GM19025 (cell line): ENCODE data around the gene CLEC7A.

Experiments used
- ATAC-seq: cut with Tn5 transposase; IDR thresholded peaks from one replicate; pipeline ENCODE4 v1.9.1; 2021; ENCODE audit warnings: mild to moderate bottlenecking, low read depth, moderate library complexity; ENCODE audit not compliant: unreplicated experiment

Gene CLEC7A

DNA sequence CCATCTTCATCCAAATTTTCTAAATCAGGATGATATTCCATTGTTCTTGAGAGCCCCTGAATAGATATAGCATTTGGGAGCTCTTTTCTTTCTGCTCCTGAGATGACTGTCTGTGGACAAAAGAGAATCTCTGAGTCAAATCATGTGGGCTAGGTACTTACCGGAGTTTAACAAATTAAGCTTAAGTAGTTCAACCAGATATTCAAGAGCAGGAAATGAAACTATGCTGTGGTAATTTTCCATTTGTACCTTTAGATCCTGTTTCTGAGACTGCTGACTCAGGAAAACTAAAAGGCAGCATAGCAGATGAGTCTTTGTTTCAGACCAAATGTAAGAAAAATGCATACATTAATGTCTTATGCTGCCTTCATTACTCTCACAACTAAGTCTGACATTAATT is at the start of gene CLEC7A:
TSS of gene CLEC7A (minus strand) at position 158 of the 400 bp plus-strand sequence. CDS start at position 41, 117 bp downstream.
- peak; percentile 66 for ATAC-seq

DNA sequence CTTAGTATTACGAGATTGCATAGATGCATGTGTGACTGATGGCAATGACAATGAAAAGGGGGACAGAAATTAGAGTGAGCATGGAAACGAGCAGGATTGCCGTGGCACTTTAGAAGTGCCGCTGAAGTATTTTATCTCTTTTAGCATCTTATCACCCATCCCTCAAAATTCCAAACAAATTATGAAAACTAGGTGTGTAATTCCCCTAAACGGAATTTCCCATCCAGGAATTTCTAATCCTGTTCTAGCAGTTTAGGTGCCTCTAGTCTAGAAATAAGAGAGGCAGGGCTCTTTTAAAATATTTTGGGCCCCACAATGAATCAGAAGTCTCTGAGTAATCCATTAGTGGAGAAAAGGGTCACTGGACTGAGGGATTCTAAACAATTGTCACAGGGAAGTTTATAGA is 49.8 kb upstream of the CLEC7A start:
- ATAC-seq = no peak

DNA sequence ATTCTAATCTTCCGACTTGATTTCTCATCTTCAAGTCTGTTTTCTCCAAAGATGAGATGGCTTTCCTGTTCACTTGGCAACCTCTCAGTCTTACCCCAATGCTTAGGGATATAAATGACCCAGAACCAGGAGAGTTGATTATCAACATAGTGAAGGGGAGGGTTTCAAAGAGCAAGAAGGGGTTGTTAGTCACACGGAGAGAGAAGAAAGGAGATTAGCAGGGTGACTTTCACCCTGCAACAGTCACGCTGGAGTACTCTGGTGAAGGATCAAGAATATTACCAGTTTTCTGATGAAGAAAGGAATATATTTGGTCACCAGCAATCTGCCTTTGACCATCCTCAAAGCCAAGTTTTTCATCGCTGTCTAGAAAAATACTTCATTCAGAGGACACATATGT is 48.8 kb upstream of the CLEC7A start, which contains the start of gene TMEM52B:
TSS of gene TMEM52B (plus strand) at position 212 of the 400 bp plus-strand sequence. CDS start 543 bp downstream, outside the sequence.
- no peak for ATAC-seq

DNA sequence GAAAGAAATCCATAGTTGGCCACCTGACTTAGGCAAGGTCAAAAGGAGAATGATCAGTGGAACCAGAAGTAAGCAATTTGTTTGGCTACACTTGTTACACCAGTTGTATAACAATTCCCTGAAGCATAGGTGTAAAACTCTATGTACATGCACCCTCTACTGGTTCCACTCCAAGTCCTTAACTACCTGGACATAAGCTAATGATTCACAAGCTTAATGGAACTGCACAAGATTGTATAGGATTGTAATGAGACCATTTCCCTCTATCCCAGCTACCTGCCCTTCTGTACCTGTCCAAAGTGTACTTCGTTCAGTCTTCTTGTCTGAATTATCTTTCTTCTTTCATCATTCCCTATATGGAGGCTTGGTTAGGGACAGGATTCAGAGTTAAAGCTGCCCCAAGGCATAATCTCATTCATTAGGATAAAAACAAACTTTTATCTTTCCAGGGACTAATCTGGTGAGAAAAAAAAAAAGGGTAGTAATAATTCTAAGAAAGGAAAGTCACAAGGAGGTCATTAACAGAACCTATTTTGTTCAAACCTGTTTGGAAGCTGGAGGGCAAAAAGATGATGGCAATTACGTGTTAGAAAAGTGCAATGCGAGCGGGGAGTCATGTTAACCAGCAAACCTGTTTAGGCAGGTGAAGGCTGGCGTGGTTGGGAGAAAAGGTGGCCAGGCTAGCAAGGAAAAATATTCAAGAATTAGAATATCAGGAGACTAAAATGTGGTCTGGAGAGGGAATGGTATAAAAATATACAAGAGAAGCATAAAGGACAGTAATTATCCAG is 46.0 kb upstream of the CLEC7A start:
- ATAC-seq = no peak

DNA sequence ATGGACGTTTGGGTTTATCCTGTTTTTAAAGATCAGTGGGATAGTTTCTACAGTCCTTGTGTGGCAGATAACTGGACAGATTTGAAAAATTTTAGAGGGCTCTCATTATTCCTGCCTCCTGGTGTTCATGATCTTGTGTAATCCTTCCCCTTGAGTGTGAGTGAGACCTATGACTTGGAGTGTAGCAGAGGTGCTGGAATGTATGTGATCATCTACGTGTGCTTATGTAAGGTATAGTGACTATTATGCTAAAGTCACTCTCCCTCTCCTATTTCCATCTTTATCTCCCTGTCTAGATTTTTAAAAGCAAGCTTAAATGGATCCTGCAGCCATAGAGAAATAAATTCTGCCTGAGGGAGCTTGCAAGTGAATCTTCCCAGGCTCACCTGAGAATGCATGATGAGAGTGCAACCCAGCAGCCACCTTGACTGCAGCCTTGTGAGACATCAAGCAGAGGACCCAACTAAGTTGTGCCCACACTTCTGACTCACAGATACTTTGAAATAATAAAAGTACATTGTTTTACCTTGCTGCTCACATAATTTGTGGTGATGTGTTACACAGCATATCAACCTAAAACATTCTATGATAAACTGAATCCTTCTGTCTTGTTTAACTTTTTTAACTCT is 45.1 kb upstream of the CLEC7A start:
- ATAC-seq = no peak

DNA sequence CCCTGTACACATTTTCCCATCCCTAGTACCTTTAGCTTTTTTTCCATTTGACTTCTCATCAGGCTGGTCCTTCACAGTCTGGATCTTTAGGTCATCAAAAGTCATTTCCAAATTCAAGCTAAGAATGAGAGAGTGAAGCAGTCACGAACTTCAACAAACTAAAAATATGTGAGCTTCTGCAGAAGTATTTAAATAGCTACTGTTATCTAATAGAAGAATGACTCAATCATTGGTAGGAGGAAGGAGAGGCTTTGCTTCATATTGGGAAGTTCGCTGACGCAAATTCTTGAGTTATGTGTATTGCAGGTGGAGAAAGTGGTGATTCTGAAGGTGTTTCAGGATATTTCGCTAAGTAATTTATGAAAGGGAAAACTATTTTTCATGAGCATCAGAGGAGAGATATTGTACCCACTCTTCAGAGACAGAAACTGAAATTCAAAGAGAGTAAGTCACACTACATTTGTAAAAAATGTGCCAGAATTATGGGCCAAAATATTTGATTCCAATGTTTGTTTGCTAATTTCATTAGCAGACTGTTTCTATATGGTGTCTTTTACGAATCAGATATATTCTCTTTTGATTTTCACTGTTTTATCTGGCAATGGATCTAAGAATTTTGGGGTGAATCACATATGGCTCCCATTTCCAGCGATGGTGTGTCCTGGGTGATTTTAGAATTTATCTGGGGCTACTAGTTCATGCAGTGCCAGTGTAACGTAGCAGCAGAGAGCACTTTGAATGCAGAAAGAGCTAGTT is 42.2 kb upstream of the CLEC7A start, which contains the start of gene OLR1:
TSS of gene OLR1 (minus strand) at position 160 of the 756 bp plus-strand sequence. CDS start at position 105, 55 bp downstream.
- no peak for ATAC-seq

DNA sequence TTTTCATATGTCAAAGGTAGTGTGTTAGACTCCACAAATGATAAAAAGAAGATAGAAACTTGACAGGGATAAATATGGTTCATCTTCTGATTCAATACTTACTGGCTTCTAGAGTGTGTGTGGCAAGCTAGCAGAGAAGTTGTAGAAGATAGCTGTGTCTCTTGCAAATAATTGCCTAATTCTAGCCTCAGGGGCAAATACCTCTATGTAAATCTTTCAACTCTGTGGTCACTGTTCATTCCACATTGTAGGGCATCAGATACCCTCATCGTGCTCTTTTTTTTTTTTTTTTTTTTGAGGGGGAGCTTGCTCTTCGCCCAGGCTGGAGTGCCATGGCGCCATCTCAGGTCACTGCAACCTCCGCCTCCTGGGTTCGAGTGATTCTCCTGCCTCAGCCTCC is 40.2 kb upstream of the CLEC7A start:
- ATAC-seq = no peak

DNA sequence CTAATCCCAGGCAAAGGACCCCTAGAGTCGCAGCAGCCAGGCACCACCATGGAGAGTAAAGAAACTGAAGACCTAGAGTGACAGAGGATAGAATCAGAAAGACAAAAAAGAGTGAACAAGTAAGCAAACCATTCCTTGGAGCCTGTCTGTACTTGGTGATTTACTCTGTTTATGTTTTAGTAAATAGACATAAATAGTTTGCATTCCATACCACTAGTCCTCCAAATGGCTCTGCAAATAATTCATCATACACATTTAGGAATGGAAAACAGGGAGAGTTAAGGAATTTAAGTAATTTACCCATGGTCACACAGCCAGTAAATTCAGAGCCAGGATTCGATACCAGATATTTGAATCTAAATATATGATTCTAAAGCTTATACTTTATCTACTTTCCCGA is 39.1 kb upstream of the CLEC7A start:
- ATAC-seq = no peak

DNA sequence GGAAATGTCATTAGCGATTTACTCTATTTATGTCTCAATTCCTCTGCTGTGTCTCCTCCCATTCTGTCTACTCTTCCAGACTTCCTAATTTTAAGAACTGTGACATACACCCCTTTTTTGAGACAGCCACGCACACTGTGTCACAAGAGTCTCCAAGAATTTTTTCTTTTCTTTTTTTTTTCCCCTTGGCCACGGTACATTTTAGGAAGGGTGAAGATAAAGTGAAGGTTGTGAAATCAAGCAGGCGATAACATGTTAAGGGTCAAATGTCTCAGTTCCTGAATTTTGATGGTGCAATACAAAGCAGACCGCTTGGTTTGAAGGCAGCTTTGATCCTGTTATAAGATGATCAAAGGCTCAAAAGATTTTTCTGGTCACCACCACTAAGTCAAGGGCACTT is 37.6 kb upstream of the CLEC7A start:
- ATAC-seq = no peak

DNA sequence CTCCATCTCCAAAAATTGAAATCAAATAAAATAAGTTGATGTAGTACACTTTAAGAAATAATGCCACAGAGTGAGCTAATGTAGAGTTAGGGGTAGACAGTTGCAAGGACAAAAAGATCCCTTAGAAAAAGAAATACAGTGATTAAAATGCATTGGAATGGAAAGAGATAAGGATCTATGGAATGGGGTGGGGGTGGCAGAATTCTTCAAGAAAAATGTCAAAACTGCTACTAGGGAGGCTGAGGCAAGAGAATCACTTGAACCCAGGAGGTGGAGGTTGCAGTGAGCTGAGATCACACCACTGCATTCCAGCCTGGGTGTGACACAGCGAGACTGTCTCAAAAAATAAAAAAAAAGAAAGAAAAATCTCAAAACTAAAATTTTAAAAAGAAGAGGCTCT is 35.4 kb upstream of the CLEC7A start:
- ATAC-seq = no peak

DNA sequence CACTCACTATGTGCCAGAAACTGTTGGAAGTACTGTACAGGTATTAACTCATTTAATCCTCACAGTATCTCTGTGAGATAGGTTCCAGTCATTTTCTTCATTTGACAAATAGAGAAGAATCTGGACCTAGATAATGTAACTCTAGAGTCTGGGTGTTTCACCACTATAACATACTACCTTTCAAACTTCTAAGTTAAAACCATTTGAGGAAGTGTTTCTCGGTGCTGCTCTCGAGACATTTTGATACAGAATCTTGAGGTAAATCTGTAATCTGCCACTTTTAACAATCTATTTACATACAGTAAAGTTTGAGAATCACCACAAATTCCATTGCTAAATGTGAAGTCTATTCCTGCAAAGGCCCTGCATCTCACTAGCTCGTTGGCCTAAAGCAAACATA is 33.1 kb upstream of the CLEC7A start:
- no peak for ATAC-seq

DNA sequence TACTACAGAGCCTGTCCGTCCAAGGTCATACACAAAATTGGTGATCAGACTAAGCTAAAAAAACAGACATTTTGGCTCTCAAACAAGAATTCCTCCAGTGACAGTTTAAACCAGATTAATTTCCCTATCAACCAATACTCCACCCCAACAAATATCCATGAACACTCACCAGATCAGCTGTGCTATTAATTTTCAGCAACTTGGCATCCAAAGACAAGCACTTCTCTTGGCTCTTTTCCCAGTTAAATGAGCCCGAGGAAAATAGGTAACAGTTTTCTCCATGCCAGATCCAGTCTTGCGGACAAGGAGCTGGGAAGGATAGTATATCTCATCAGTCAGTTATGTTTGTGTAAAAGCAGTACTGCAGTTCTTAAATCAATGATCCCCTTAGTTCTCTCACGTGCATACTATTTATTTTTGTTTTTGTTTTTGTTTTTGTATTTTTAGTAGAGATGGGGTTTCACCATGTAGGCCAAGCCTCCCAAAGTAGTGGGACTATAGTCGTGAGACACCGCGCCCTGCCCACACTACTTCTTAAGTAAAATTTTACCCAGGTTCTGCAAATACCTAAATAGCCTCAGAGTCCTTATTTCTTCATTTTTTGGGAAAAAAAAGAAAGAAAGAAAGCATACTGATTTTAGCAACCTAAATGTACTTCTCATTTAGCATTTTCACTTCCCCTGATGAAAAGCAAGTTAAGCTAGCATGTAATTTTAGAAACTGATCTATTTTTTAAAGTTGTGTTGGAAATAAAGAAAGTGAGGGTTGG is 30.8 kb upstream of the CLEC7A start:
- no peak for ATAC-seq

DNA sequence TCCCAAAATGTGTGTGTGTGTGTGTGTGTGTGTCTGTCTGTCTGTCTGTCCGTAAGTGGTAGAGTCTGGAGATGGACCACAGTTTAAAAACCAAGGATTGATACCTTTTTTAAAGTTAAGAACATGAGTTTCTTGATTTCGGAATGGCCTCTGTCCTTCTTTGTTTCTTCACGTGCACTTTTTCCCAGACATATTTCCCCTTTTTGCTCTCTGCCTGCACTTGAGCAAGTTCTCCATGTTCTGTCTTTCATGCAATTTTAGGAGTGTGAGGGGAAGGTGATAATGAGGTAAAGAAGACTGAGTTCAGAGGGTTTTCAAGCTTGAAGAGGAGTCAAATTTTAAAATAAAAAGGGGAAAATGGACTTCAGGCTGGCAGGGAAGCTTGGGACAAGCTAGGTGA is 29.3 kb upstream of the CLEC7A start:
- ATAC-seq = no peak

DNA sequence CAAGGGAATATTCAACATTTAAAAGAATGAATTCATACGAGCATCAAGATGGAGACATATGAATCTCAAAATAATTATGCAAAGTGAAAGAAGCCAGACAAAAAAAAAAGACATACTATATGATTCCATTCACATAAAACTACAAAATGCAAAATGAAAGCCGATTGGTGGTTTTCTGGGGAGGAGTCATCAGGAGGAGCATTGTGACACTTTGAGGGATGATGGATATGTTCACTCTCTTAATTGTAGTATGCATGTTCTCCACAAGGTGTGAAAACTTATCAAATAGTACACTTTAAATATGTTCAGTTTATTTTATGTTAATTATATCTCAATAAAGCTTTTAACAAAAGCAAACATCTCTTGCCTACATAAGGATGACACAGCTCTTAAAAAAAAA is 28.4 kb upstream of the CLEC7A start:
- ATAC-seq = no peak

DNA sequence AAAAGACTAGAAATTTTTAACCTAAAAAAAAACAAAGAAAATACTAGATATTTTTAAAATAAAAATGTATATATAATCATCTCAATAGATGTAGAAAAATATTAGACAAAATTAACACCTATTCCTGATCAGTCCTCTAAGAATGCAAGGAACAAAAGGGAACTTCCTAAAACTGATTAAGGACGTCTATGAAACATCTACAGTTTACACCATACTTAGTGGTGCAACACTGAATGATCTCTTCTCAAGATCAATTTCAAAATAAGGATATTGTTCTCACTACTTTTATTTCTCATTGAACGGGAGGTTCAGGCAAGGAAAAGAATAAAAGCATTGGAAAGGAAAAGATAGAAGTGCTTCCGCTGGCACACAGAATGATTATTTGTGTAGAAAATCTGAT is 26.0 kb upstream of the CLEC7A start:
- ATAC-seq = no peak

DNA sequence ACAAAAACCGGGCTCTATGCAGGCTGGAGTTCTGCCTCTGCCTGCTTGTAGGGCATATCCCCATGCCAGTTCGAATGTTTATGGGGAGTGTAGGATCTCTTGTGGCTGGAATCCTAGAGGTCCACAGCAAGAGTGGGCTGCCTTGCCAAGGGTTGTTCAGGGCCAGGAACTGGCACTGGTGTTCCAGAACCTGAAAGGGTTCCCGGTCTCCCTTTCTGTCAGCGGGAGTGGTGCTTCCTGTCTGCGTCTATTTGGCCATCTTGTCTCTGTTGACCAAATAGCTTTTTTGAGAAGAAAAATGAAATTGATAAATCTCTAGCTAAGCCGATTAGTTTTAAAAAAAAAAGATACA is 24.1 kb upstream of the CLEC7A start:
- ATAC-seq = no peak

DNA sequence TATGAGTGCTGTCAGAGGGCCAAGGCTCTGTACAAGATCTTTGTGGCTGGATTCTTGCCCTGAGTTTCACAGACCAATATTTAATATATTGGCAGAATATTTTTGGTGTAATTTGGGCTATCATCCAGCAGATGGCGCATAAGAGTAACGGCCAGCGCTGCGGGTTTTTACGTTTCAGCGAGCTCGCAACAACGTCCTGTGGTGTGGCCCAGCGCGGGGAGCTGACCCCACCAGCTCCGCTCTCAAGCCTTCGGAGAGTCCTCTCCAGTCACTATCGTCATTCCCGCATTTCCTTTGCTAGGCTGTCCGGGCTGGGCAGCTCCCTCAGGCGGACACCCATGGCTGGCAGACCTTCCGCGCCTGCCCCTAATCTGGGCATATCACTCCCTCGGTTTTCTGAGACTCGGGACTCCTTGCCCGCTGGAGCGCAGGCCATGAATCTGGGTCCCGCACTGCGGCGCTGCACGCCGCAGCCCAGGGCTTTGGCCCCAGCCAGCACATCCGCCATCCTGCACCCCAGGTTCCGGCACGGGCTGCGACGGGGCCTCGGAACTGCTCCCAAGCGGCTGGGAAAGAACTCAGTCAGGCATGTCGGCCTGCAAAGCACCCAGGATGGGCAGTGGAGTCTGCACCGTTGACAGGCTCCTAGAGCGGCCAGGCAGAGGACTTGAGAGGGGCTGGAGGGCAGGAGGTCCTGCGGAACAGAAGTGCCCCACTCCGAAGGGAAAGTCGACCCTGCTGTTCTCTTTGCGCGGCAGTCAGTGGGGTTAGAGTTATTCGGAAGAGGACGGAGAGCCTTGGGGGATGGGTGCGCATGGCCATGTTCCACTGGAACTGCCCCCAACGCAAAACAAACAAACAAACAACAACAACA is 23.5 kb upstream of the CLEC7A start:
- no peak for ATAC-seq

DNA sequence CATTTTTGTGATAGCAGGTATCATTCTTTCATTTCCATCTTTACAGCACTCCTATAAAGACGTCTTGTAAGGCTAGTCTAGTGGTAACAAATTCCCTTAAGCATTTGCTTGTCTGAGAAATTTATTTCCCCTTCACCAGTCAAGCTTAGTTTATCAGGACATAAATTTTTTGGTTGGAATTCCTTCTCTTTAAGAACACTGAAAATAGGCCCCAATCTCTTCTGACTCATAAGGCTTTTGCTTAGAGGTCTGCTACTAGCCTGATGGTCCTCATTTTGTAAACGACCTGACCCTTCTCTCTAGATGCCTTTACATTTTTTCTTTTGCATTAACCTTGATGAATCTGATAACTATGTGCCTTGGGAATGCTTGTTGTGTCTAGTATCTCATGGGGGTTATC is 21.6 kb upstream of the CLEC7A start:
- no peak for ATAC-seq

DNA sequence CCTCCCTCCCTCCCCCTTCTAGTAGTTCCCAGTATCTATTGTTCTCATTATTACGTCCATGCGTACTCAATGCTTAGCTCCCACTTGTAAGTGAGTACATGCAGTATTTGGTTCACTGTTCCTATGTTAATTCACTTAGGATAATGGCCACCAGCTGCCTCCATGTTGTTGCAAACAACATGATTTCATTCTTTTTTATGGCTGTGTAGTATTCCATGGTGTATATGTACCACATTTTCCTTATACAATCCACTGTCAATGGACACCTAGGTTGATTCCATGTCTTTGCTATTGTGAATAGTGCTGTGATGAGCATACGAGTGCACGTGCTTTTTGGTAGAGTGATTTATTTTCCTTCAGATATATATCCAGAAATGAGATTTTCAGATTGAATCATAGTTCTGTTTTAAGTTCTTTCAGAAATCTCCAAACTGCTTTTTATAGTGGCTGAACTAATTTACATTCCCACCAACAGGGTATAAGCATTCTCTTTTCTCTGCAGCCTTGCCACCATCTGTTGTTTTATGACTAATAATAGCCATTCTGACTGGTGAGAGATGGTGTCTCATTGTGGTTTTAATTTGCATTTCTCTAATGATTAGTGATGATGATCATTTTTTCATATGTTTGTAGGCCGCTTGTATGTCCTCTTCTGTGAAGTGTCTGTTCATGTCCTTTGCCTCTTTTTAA is 17.9 kb upstream of the CLEC7A start:
- no peak for ATAC-seq
